ENCODE measurements around the gene PLCD1.

The PLCD1 gene

GRCh38 chr3:38011111-38011510, 18.3 kb downstream of the PLCD1 start:
- no peak for DNase-seq (ENCODE audit: low read depth)
- no peak overlapping the region for H3K4me3 ChIP-seq (ENCODE audit: low read length)
- TF ChIP-seq CTCF (IDR thresholded peaks at IDR 0.05; ENCODE audit: insufficient read depth, low read depth, low read length, missing control alignments): no peak

- no peak for DNase-seq (ENCODE audit: low read depth)
- H3K4me3 ChIP-seq (ENCODE audit: low read length): no peak overlapping the region
- no peak for TF ChIP-seq CTCF (IDR thresholded peaks at IDR 0.05; ENCODE audit: insufficient read depth, low read depth, low read length, missing control alignments)
Observed at GRCh38 chr3:38009807-38010591, 19.4 kb downstream of the PLCD1 start.

- no peak for DNase-seq (ENCODE audit: low read depth)
- no peak overlapping the region for H3K4me3 ChIP-seq (ENCODE audit: low read length)
- TF ChIP-seq CTCF (IDR thresholded peaks at IDR 0.05; ENCODE audit: insufficient read depth, low read depth, low read length, missing control alignments): no peak
Observed at GRCh38 chr3:38008971-38009580, 20.4 kb downstream of the PLCD1 start.

GRCh38 chr3:38008191-38008701, 21.2 kb downstream of the PLCD1 start:
- H3K4me3 ChIP-seq (ENCODE audit: low read length): no peak overlapping the region
- TF ChIP-seq CTCF (IDR thresholded peaks at IDR 0.05; ENCODE audit: insufficient read depth, low read depth, low read length, missing control alignments): no peak
- no peak for DNase-seq (ENCODE audit: low read depth)

DNA sequence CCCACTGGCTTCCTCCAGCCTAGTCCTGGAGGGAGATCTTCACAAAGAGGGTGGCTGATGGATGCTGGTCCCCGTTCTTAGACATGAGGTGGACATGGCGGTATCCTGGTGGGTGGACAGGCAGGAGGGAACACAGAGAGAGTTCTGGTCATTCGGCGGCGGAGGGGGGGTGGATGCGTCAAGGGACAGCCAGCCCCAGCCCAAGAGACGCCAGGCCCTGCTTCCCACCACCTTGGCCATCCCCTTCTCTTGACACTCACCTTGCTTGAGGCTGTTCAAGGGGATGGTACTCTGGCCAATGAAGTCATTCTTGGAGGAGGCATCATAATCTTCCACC, 21.7 kb downstream of the PLCD1 start:
- H3K4me3 ChIP-seq (ENCODE audit: low read length): no peak overlapping the region
- no peak for TF ChIP-seq CTCF (IDR thresholded peaks at IDR 0.05; ENCODE audit: insufficient read depth, low read depth, low read length, missing control alignments)
- no peak for DNase-seq (ENCODE audit: low read depth)

DNA sequence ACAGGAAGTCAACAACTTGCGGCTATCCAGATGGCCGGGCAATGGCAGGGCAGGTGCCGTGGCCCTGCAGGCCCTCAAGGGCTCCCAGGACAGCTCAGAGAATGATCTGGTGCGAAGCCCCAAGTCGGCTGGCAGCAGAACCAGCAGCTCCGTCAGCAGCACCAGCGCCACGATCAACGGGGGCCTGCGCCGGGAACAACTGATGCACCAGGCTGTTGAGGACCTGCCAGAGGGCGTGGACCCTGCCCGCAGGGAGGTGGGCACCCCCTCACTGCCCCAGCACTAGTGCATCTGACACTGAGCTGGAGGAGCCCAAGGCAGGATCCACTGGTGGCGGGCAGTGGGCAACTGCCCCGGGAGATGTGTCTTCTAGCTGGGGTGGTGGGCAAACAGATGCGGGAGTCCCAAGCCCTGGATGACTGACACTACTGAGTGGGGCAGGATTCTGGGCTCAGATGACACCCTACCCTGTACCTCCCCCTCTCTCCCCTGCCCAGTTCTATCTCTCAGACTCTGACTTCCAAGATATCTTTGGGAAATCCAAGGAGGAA, 22.9 kb downstream of the PLCD1 start:
- no peak for TF ChIP-seq CTCF (IDR thresholded peaks at IDR 0.05; ENCODE audit: insufficient read depth, low read depth, low read length, missing control alignments)
- no peak for DNase-seq (ENCODE audit: low read depth)
- no peak overlapping the region for H3K4me3 ChIP-seq (ENCODE audit: low read length)

Measured in epithelial cell of esophagus (primary cell).